GM21717 (cell line): Measurements from ENCODE around the gene ACCS.

ENCODE experiments used
- ATAC-seq: cut with Tn5 transposase; IDR thresholded peaks from one replicate; pipeline ENCODE4 v1.9.1; 2021; ENCODE audit warnings: mild to moderate bottlenecking, moderate library complexity; ENCODE audit not compliant: unreplicated experiment

ACCS gene

GRCh38 chr11:44065841-44066731 is at the start of gene ACCS:
Gene ACCS, plus strand, starts transcription at chr11:44066270. Its CDS starts 1,358 bp downstream, at chr11:44067628.
- peak; percentile 94 for ATAC-seq

GRCh38 chr11:44016546-44017442 is 49.3 kb upstream of the ACCS start:
- no peak for ATAC-seq

- ATAC-seq, result no peak
These were observed 48.5 kb upstream of the ACCS start for GRCh38 chr11:44017443-44018126.

GRCh38 chr11:44018127-44018521 is 47.9 kb upstream of the ACCS start:
- no peak for ATAC-seq

- no peak for ATAC-seq
These were observed 47.2 kb upstream of the ACCS start for GRCh38 chr11:44018829-44019228.

- ATAC-seq, result no peak
These were observed 41.1 kb upstream of the ACCS start for GRCh38 chr11:44024977-44025376.

- ATAC-seq, result no peak
These were observed 40.3 kb upstream of the ACCS start for GRCh38 chr11:44025727-44026126.

GRCh38 chr11:44028401-44028800 is 37.7 kb upstream of the ACCS start:
- no peak for ATAC-seq

- no peak for ATAC-seq
These were observed 37.1 kb upstream of the ACCS start for GRCh38 chr11:44028816-44029506.

- ATAC-seq, result no peak
These were observed 36.6 kb upstream of the ACCS start for GRCh38 chr11:44029507-44029845.

- ATAC-seq, result no peak
These were observed 35.8 kb upstream of the ACCS start for GRCh38 chr11:44029977-44030911.

- no peak for ATAC-seq
These were observed 35.1 kb upstream of the ACCS start for GRCh38 chr11:44030996-44031395.

- ATAC-seq, result no peak
These were observed 34.5 kb upstream of the ACCS start for GRCh38 chr11:44031549-44031948.

- no peak for ATAC-seq
These were observed 33.6 kb upstream of the ACCS start for GRCh38 chr11:44032299-44033085.

- no peak for ATAC-seq
These were observed 32.6 kb upstream of the ACCS start for GRCh38 chr11:44033411-44033850.

- ATAC-seq, result no peak
These were observed 32.2 kb upstream of the ACCS start for GRCh38 chr11:44033856-44034255.

- no peak for ATAC-seq
These were observed 31.4 kb upstream of the ACCS start for GRCh38 chr11:44034639-44035038.

GRCh38 chr11:44036811-44037657 is 29.0 kb upstream of the ACCS start:
- peak; percentile 80 for ATAC-seq
